Uterine smooth muscle cell (primary cell): Measurements from ENCODE around the gene KRTAP20-2. TPM values are rescaled to one million over a fixed set of nuclear protein-coding genes. Genes with fewer than 3 reads are reported as not detected.

Experiments used
- total RNA-seq: library from RNA; depleted of rRNA; stranded (reverse); fragments of >200 nt; gene quantifications from 2 replicates; pipeline ENCODE4 v1.2.3, GENCODE V29; 2014

Gene KRTAP20-2
- not detected in 2 replicates for total RNA-seq

GRCh38 chr21:30634906-30635305 lies at the start of gene KRTAP20-2:
TSS of gene KRTAP20-2 (plus strand) at chr21:30635206. CDS start at chr21:30635264, 58 bp downstream.

DNA sequence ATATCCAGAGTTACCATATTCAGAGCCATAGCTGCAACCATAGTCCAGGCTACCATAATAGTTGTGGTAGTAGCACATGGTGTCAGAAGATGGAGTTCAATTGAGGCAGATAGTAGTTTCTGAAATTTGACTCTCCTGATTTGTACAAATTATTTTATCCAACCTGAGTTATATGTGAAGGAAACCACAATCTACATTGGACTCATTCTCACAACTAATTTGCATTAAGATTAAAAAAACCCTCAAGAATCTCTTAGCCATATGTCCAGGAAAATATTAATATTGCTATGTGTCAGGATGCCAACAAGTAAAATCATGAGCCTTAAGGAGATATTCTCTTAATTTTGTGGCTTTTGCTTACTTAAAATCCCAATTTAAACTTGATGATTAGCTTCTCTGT lies 44.7 kb upstream of the KRTAP20-2 start, which contains the start of gene KRTAP22-2:
Gene KRTAP22-2, minus strand, starts transcription at position 101 of the 400 bp plus-strand sequence.

DNA sequence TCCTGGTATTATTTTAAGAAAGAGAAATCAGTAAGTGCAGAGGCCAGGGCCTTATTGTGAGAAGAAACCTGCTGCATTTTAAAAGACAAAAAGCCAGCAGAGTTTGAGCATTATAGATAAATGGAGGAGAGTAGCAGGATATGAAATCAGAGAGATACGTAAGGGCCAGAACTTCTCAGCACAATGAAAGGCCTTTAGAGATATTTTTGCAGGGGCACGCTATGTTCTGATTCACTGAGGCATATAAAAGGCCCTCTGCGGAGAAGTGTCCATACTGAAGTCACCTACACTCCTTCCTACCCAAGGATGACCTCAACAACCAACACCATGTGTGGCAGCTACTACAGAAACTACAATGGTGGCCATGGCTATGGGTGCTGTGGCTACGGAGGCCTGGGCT lies 42.9 kb upstream of the KRTAP20-2 start, which contains the start of gene KRTAP6-3:
Gene KRTAP6-3, plus strand, starts transcription at position 301 of the 400 bp plus-strand sequence. Its CDS starts 6 bp downstream, at position 307.

GRCh38 chr21:30598802-30599201 lies 36.2 kb upstream of the KRTAP20-2 start, which contains the start of gene KRTAP6-2:
TSS of gene KRTAP6-2 (minus strand) at chr21:30598902. CDS start at chr21:30598874, 28 bp downstream.

GRCh38 chr21:30600787-30601186 lies 34.2 kb upstream of the KRTAP20-2 start, which contains the start of gene KRTAP22-1:
TSS of gene KRTAP22-1 (plus strand) at chr21:30601087.

DNA sequence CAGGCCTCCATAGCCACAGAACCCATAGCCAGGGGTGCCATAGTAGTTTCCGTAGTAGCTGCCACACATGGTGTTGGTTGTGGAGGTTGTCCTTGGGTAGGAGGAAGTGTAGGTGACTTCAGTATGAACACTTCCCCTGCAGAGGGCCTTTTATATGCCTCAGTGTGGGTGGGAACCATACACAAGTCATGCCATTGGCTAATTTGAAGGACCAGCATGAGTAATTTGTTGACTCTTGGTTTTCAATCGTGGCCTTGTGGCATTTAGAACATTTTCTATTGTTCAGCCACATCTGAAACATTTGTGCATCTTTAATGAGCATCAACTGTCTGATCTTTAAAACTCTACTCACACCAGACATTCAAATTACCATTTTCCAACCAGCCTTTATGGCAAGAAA lies 21.2 kb upstream of the KRTAP20-2 start, which contains the start of gene KRTAP6-1:
Gene KRTAP6-1, minus strand, starts transcription at position 95 of the 400 bp plus-strand sequence. Its CDS starts 26 bp downstream, at position 69.

GRCh38 chr21:30616125-30616524 lies 18.9 kb upstream of the KRTAP20-2 start, which contains the start of gene KRTAP20-1:
TSS of gene KRTAP20-1 (plus strand) at chr21:30616425. CDS start at chr21:30616455, 30 bp downstream.

DNA sequence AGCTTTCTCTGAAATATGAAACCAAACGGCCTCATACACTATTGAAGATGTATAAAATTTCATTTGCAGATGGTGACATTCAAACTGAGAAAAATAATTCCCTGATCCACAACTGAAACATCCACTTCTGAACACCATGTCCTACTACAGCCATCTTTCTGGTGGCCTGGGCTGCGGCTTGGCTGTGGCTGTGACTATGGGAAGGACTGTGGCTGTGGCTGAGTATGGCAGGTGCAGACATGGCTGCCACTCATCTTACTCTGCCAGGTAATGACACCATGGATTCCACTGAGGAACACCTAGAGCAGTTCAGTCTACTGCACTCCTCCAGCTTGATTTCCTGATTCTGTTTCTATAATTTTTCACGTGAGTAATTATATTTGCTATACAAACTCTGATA lies 14.5 kb upstream of the KRTAP20-2 start, which contains the start of gene KRTAP20-4:
Gene KRTAP20-4, plus strand, starts transcription at position 106 of the 400 bp plus-strand sequence.

DNA sequence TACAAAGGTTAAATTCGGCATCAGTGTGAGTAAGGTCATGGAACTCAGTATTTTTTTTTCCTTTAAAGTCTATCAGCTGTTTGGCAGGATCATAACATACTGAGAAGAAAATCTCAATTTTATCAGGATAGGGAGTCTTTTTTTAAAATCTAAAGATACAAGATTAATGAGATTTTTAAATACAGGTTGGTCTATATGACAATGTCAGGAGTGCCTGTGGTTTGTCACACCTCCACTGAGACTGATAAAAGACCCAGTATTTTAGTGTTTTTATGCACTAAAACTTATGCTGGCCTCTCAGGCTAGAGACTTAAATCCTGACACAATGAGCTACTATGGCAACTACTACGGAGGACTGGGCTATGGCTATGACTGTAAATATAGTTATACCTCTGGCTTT lies 7.6 kb downstream of the KRTAP20-2 start, which contains the start of gene KRTAP20-3:
Gene KRTAP20-3, plus strand, starts transcription at position 301 of the 400 bp plus-strand sequence.

Other genes starting within 250 kb of the KRTAP20-2 start
- gene KRTAP13-1, start 239.2 kb upstream of the KRTAP20-2 start, total RNA-seq: not detected in 2 replicates
- gene KRTAP13-3, start 209.3 kb upstream of the KRTAP20-2 start, total RNA-seq: not detected in 2 replicates
- not detected in 2 replicates for gene KRTAP13-4, start 205.0 kb upstream of the KRTAP20-2 start, total RNA-seq
- not detected in 2 replicates for gene KRTAP15-1, start 194.9 kb upstream of the KRTAP20-2 start, total RNA-seq
- gene KRTAP19-1, start 154.8 kb upstream of the KRTAP20-2 start, total RNA-seq: not detected in 2 replicates
- not detected in 2 replicates for gene KRTAP19-2, start 147.8 kb upstream of the KRTAP20-2 start, total RNA-seq
- not detected in 2 replicates for gene KRTAP19-3, start 143.2 kb upstream of the KRTAP20-2 start, total RNA-seq
- gene KRTAP19-4, start 138.0 kb upstream of the KRTAP20-2 start, total RNA-seq: not detected in 2 replicates
- gene KRTAP19-5, start 133.1 kb upstream of the KRTAP20-2 start, total RNA-seq: not detected in 2 replicates
- gene KRTAP19-6, start 93.3 kb upstream of the KRTAP20-2 start, total RNA-seq: not detected in 2 replicates
- not detected in 2 replicates for gene KRTAP19-7, start 73.9 kb upstream of the KRTAP20-2 start, total RNA-seq
- not detected in 2 replicates for gene KRTAP22-2, start 44.8 kb upstream of the KRTAP20-2 start, total RNA-seq
- gene KRTAP6-3, start 42.8 kb upstream of the KRTAP20-2 start, total RNA-seq: not detected in 2 replicates
- gene KRTAP6-2, start 36.3 kb upstream of the KRTAP20-2 start, total RNA-seq: not detected in 2 replicates
- not detected in 2 replicates for gene KRTAP22-1, start 34.1 kb upstream of the KRTAP20-2 start, total RNA-seq
- not detected in 2 replicates for gene KRTAP6-1, start 21.3 kb upstream of the KRTAP20-2 start, total RNA-seq
- not detected in 2 replicates for gene KRTAP20-1, start 18.8 kb upstream of the KRTAP20-2 start, total RNA-seq
- not detected in 2 replicates for gene KRTAP20-4, start 14.6 kb upstream of the KRTAP20-2 start, total RNA-seq
- not detected in 2 replicates for gene KRTAP20-3, start 7.7 kb downstream of the KRTAP20-2 start, total RNA-seq
- not detected in 2 replicates for gene KRTAP21-3, start 83.6 kb downstream of the KRTAP20-2 start, total RNA-seq
- not detected in 2 replicates for gene KRTAP21-2, start 112.1 kb downstream of the KRTAP20-2 start, total RNA-seq
- not detected in 2 replicates for gene KRTAP21-1, start 120.2 kb downstream of the KRTAP20-2 start, total RNA-seq
- not detected in 2 replicates for gene KRTAP8-1, start 178.1 kb downstream of the KRTAP20-2 start, total RNA-seq
- gene KRTAP7-1, start 194.6 kb downstream of the KRTAP20-2 start, total RNA-seq: not detected in 2 replicates
- gene KRTAP11-1, start 246.4 kb downstream of the KRTAP20-2 start, total RNA-seq: not detected in 2 replicates